MM.1S (cell line): ENCODE results near the gene DDIT3.
"Not testable (repeated sequence)": the region's sequence is repeated elsewhere in the genome, so short reads cannot be mapped to it uniquely, and the experiment has no call there.

Source experiments
- DNase-seq: peaks from one replicate; pipeline ENCODE4 v3.0.0-alpha.2; 2015
- H2AFZ ChIP-seq: fragments of 300-600 bp; sonication (generic); 2 replicates; pipeline ENCODE4 v1.6.0; 2016; ENCODE audit warnings: antibody characterized with exemption, low read length
- H3F3A ChIP-seq: fragments of 300-600 bp; sonication (generic); 2 replicates; pipeline ENCODE4 v1.6.1; 2016; ENCODE audit warnings: mild to moderate bottlenecking, antibody characterized with exemption, low read length, moderate library complexity, mixed read lengths; ENCODE audit not compliant: insufficient read depth
- H3K27ac ChIP-seq: fragments of 300-600 bp; sonication (generic); 2 replicates; pipeline ENCODE4 v1.5.1; 2016; ENCODE audit warnings: mild to moderate bottlenecking, low read length
- H3K27me3 ChIP-seq: fragments of 300-600 bp; sonication (generic); replicated peaks from 2 replicates; pipeline ENCODE4 v1.6.0; 2016; ENCODE audit warnings: low read length; ENCODE audit not compliant: insufficient read depth
- H3K36me3 ChIP-seq: fragments of 300-600 bp; sonication (generic); replicated peaks from 2 replicates; pipeline ENCODE4 v1.6.1; 2016; ENCODE audit warnings: mild to moderate bottlenecking, low read length, mixed read lengths; ENCODE audit not compliant: insufficient read depth
- H3K4me1 ChIP-seq: fragments of 300-600 bp; sonication (generic); 2 replicates; pipeline ENCODE4 v1.6.1; 2016; ENCODE audit warnings: low read length, mixed read lengths
- H3K4me2 ChIP-seq: fragments of 300-600 bp; sonication (generic); 2 replicates; pipeline ENCODE4 v1.6.0; 2016; ENCODE audit warnings: low read depth, low read length
- H3K4me3 ChIP-seq: fragments of 300-600 bp; sonication (generic); 2 replicates; pipeline ENCODE4 v1.5.1; 2016; ENCODE audit warnings: low read length, mixed read lengths
- H3K79me2 ChIP-seq: fragments of 300-600 bp; sonication (generic); 2 replicates; pipeline ENCODE4 v1.6.1; 2016; ENCODE audit warnings: mixed run types, low read length, mixed read lengths
- H3K9ac ChIP-seq: fragments of 300-600 bp; sonication (generic); 2 replicates; pipeline ENCODE4 v1.6.1; 2016; ENCODE audit warnings: low read length, mixed read lengths
- H3K9me2 ChIP-seq: fragments of 300-600 bp; sonication (generic); replicated peaks from 2 replicates; pipeline ENCODE4 v1.6.1; 2016; ENCODE audit warnings: mild to moderate bottlenecking, low read length, mixed read lengths; ENCODE audit not compliant: insufficient read depth
- H3K9me3 ChIP-seq: fragments of 300-600 bp; sonication (generic); replicated peaks from 2 replicates; pipeline ENCODE4 v1.6.1; 2016; ENCODE audit warnings: mild to moderate bottlenecking, low read length, mixed read lengths; ENCODE audit not compliant: insufficient read depth
- H4K20me1 ChIP-seq: fragments of 300-600 bp; sonication (generic); 2 replicates; pipeline ENCODE4 v1.6.1; 2016; ENCODE audit warnings: mild to moderate bottlenecking, low read length, moderate library complexity, mixed read lengths; ENCODE audit not compliant: insufficient read depth
- CTCF ChIP-seq: fragments of 300-600 bp; sonication (generic); IDR thresholded peaks from 2 replicates; pipeline ENCODE4 v1.5.1; 2016; ENCODE audit warnings: antibody characterized with exemption, low read length, mixed read lengths
- EZH2 ChIP-seq: fragments of 300-600 bp; sonication (generic); optimal IDR thresholded peaks from 2 replicates; pipeline ENCODE3; 2017; ENCODE audit warnings: low read depth, mild to moderate bottlenecking, antibody characterized with exemption, low read length, mixed read lengths
- EZH2phosphoT487 ChIP-seq: fragments of 300-600 bp; sonication (generic); IDR thresholded peaks from 2 replicates; pipeline ENCODE4 v1.6.1; 2018; ENCODE audit warnings: antibody characterized with exemption, low read length

The DDIT3 gene

GRCh38 chr12:57515934-57516541, 4.3 kb downstream of the DDIT3 start:
- Histone ChIP-seq H4K20me1 (no peaks in the 10 kb centered on the region), H3K9ac (no peak overlapping the region), H3K9me2 (no peaks in the 10 kb centered on the region), H3K4me1 (peaks cover 9% of the 10 kb centered on the region), H3K4me3 (no peak overlapping the region), H3K27me3 (no peaks in the 10 kb centered on the region), H3F3A (peaks cover 45% of the 10 kb centered on the region), H3K4me2 (no peak overlapping the region), H3K9me3 (no peaks in the 10 kb centered on the region), H3K36me3 (peaks cover 24% of the 10 kb centered on the region), H3K27ac (no peak overlapping the region), H3K79me2 (peaks cover 46% of the 10 kb centered on the region), H2AFZ (no peak overlapping the region)
- no peak for TF ChIP-seq EZH2
- no peak for TF ChIP-seq CTCF
- TF ChIP-seq EZH2phosphoT487, result no peak
- DNase-seq, result no peak

DNA sequence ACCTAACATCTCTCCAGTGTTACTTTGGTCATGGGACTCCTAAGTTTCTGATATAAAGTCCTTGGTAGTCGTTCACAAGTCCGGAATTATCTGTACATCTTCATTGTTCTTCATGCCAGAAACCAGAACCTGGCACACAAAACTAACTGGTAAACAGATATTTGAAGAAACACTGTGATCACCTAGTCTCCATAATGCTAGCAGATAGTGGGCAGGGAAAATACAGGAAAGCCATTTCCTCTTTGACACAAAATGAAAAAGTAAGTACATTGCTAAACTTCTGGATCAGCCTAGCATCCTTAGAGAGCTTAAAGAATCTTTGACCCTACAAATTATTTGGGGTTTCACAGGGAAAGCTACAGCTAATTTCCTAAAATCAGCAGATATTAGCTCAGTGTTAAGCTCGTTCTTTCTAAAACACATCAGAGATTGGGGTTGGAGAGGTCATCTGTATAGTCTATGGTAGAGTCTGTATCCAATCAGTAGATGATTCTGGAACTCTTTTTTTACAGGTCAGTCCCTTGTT, 4.8 kb downstream of the DDIT3 start:
- Histone ChIP-seq H3K9me3 (no peaks in the 10 kb centered on the region), H2AFZ (no peak overlapping the region), H3K9ac (no peak overlapping the region), H4K20me1 (no peaks in the 10 kb centered on the region), H3K27me3 (no peaks in the 10 kb centered on the region), H3K9me2 (no peaks in the 10 kb centered on the region), H3F3A (peaks cover 42% of the 10 kb centered on the region), H3K4me3 (no peak overlapping the region), H3K27ac (no peak overlapping the region), H3K4me2 (no peak overlapping the region), H3K4me1 (peaks cover 9% of the 10 kb centered on the region), H3K36me3 (peaks cover 24% of the 10 kb centered on the region), H3K79me2 (peaks cover 46% of the 10 kb centered on the region)
- no peak for TF ChIP-seq EZH2phosphoT487
- no peak for TF ChIP-seq CTCF
- TF ChIP-seq EZH2, result no peak
- no peak for DNase-seq

GRCh38 chr12:57514720-57515407, 5.5 kb downstream of the DDIT3 start:
- Histone ChIP-seq H3K27me3 (no peaks in the 10 kb centered on the region), H3K27ac (no peak overlapping the region), H3K9me2 (no peaks in the 10 kb centered on the region), H3K79me2 (peaks cover 42% of the 10 kb centered on the region), H3K9ac (no peak overlapping the region), H4K20me1 (no peaks in the 10 kb centered on the region), H2AFZ (no peak overlapping the region), H3K36me3 (peaks cover 24% of the 10 kb centered on the region), H3K9me3 (no peaks in the 10 kb centered on the region), H3F3A (peaks cover 37% of the 10 kb centered on the region), H3K4me2 (no peak overlapping the region), H3K4me3 (no peak overlapping the region), H3K4me1 (peaks cover 9% of the 10 kb centered on the region)
- no peak for TF ChIP-seq EZH2phosphoT487
- no peak for TF ChIP-seq EZH2
- no peak for DNase-seq

- H3K27me3 ChIP-seq, H3K9me2 ChIP-seq, H3K4me3 ChIP-seq, H3K9ac ChIP-seq, DNase-seq, H3K9me3 ChIP-seq, H4K20me1 ChIP-seq, H3K4me1 ChIP-seq, H3K4me2 ChIP-seq, H2AFZ ChIP-seq, H3K27ac ChIP-seq: not testable (repeated sequence)
- Histone ChIP-seq H3K36me3 (peaks cover 24% of the 10 kb centered on the region), H3K79me2 (peaks cover 36% of the 10 kb centered on the region), H3F3A (peaks cover 33% of the 10 kb centered on the region)
Measured at GRCh38 chr12:57514246-57514645, 6.1 kb downstream of the DDIT3 start.

GRCh38 chr12:57513677-57514076, 6.6 kb downstream of the DDIT3 start:
- H3K9ac ChIP-seq, H3K27ac ChIP-seq, H3K9me2 ChIP-seq, DNase-seq, H3K27me3 ChIP-seq, H3K9me3 ChIP-seq, H2AFZ ChIP-seq, H3K4me3 ChIP-seq, H4K20me1 ChIP-seq, H3K4me1 ChIP-seq, H3K4me2 ChIP-seq: not testable (repeated sequence)
- Histone ChIP-seq H3K79me2 (peaks cover 33% of the 10 kb centered on the region), H3F3A (peaks cover 30% of the 10 kb centered on the region), H3K36me3 (peaks cover 24% of the 10 kb centered on the region)
